Measurements from ENCODE around the gene OR1Q1. TPM values are rescaled to one million over a fixed set of nuclear protein-coding genes. Genes with fewer than 3 reads are reported as not detected.
A peak's percentile ranks its signal among the peaks of the same experiment; 100 is the strongest.
"Not testable (repeated sequence)": the region's sequence is repeated elsewhere in the genome, so short reads cannot be mapped to it uniquely, and the experiment has no call there.

Gene OR1Q1, protein sequence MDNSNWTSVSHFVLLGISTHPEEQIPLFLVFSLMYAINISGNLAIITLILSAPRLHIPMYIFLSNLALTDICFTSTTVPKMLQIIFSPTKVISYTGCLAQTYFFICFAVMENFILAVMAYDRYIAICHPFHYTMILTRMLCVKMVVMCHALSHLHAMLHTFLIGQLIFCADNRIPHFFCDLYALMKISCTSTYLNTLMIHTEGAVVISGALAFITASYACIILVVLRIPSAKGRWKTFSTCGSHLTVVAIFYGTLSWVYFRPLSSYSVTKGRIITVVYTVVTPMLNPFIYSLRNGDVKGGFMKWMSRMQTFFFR
- total RNA-seq, result under 1 TPM in 1 of 2 donors, not detected in 1; 0.35 TPM

DNA sequence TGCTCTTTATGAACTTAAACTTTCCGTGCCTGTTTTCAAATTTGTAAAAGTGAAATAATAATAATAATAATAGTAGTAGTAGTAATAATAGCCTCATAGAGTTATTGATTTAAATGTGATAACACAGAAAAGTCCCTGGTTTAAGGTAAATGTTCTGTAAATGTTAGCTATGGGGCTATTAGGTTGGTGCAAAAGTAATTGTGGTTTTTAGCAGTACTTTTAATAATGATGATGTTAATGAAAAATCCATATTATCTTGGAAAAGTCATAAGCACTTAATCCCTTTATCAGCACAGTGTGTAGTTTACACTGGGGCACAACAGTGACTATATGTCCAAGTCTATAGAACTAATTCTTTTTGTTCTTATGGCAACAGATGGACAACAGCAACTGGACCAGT is at the start of gene OR1Q1:
TSS of gene OR1Q1 (plus strand) at position 377 of the 400 bp plus-strand sequence. CDS start at position 377, 0 bp downstream.
- Mint-ChIP-seq H3K9me3 (no peaks in the 10 kb centered on the region), H3K36me3 (no peaks in the 10 kb centered on the region), H3K27ac (no peak within 1 kb of the TSS)
- no peak for ATAC-seq
- DNase-seq (ENCODE audit: low spot score in 2 of 2), result no peak

DNA sequence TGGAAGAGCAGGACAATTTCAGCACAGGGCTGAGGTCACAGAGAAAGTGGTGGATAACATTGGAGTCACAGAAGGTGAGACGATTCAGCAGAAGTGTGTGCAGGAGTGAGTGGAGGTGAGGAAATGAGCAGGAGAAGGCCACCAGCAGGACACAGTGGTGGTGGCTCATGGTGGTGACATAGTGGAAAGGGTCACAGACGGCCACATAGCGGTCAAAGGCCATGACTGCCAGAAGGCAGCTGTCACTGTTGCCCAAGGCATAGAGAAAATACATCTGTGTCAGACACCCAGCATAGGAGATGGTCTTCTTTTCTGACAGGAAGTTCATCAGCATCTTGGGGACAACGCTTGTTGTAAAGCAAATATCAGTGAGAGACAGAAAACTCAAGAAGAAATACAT is 46.6 kb upstream of the OR1Q1 start:
- ATAC-seq, result no peak

DNA sequence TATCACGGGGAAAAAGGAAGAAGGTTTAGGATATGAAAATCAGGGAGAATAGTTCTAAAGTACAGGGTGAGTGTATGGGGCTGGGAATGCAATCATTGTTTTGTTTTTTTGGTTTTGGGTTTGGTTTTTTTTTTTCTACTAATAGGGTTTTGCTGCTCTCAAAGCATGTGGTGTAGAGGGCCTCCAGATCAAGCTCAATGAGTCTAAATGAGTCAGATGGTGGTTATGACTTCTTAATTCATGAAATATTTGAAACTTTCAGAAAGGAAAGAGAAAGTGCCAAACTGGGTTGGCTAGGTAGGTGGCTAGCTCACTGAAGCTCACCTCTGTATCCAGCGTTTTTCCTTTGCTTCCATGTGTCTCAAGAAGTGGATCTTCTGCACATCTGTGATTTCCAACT is 42.1 kb upstream of the OR1Q1 start:
- Mint-ChIP-seq H3K27ac (peak overlapping the region; percentile 21 to 61), H3K9me3 (no peaks in the 10 kb centered on the region), H3K36me3 (no peaks in the 10 kb centered on the region)
- ATAC-seq (peak; percentile 73 to 99), DNase-seq (ENCODE audit: low spot score in 2 of 2) (no peak)

More for the DNA sequence above, 46.6 kb upstream of the OR1Q1 start:
- no peaks in the 10 kb centered on the region for H3K9me3 Mint-ChIP-seq
- DNase-seq (ENCODE audit: low spot score in 2 of 2), result no peak
- H3K36me3 Mint-ChIP-seq, result no peaks in the 10 kb centered on the region
- no peak overlapping the region for H3K27ac Mint-ChIP-seq

DNA sequence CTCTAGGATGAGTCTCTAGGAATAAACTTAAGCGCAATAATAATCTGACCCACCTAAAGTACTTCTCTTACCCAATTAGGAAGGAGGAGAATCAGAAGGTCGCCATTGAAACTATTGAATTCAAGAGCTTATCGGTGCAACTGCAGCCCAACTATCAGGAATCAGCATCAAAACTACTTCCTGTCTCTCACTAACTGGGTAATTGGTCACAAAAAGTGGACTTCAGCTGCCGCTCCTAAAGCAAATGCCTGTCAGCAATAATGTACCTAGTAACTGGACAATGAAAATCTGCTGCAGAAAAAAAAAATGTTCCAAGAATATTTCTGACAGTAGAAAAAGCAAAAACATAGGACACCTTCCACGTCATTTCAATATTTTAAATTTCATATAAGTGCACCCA is 34.7 kb upstream of the OR1Q1 start:
- ATAC-seq (no peak), DNase-seq (ENCODE audit: low spot score in 2 of 2) (no peak)
- Mint-ChIP-seq H3K9me3 (no peaks in the 10 kb centered on the region), H3K27ac (no peak overlapping the region), H3K36me3 (no peaks in the 10 kb centered on the region)

DNA sequence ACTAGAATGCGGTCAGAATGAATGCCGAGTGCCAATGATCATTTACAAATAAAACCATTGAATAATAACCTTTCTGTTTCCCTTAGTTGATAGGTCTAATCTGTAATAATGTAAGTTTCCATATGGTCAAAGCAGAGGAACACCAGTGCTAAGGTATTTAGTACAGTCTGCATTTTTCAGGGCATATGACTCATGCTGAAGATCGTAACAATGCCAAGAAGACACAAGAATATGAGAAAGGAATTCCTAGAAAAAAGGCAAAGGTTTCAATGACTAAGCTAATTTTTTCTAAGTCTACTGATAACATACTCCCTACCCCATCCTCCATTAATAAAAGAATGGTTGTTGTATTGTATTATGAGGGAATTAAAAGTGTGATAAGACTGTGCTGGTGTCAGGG is 34.2 kb upstream of the OR1Q1 start:
- Mint-ChIP-seq H3K36me3 (no peaks in the 10 kb centered on the region), H3K27ac (no peak overlapping the region), H3K9me3 (no peaks in the 10 kb centered on the region)
- no peak for DNase-seq (ENCODE audit: low spot score in 2 of 2)
- ATAC-seq, result no peak

DNA sequence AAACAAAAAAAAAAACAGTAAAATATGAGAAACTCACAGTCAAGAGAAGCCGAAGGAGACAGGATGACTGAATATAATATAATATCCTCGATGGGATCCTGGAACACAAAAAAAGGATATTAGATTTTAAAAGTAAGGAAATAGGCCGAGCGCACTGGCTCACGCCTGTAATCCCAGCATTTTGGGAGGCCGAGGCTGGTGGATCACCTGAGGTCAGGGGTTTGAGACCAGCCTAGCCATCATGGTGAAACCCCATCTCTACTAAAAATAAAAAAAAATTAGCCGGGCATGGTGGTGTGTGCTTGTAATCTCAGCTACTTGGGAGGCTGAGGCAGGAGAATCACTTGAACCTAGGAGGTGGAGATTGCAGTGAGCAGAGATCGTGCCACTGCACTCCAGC is 31.3 kb upstream of the OR1Q1 start, which contains the start of gene OR1L8:
TSS of gene OR1L8 (minus strand) at position 101 of the 400 bp plus-strand sequence. CDS start 14,907 bp downstream, outside the sequence.
- H3K9me3 Mint-ChIP-seq; DNase-seq (ENCODE audit: low spot score in 2 of 2); H3K27ac Mint-ChIP-seq; ATAC-seq; H3K36me3 Mint-ChIP-seq: not testable (repeated sequence)

DNA sequence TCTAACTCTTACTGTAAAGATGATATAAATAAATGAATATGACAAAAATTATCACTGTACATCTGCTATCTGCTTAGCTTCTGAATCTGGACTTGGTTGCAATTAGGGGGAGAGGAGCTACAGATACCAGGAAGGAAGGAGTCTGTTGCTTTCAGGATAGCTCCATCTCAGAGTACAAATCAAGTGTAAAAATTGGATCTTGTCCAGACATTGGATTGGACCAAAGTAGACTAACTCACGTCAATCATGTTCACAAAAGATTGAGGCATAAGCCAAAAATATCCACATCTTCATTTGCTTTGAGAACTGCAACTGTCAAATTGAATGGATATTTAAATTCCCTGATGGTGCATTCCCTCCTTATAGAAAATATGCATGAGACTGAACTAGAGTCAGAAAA is 8.8 kb upstream of the OR1Q1 start:
- DNase-seq (ENCODE audit: low spot score in 2 of 2), result no peak
- peaks cover 0 to 15% of the 10 kb centered on the region in 2 donors for H3K36me3 Mint-ChIP-seq
- H3K9me3 Mint-ChIP-seq, result peaks cover 3% of the 10 kb centered on the region in 2 donors
- H3K27ac Mint-ChIP-seq, result no peak overlapping the region
- ATAC-seq, result no peak

DNA sequence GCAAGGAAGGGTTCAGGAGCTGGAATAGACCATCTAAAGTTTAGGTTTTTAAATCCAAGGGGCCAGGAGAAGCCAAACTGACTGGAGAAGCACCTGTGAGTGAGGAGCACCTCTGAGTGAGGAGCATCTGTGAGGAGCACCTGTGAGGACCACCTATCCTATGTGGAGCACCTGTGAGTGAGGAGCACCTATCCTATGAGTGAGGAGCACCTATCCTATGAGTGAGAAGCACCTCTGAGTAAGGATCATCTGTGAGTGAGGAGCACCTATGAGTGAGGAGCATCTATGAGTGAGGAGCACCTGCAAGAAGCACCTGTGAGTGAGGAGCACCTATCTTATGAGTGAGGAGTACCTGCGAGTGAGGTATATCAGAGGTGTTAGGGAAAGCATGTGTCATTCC is 8.0 kb upstream of the OR1Q1 start:
- no peak for DNase-seq (ENCODE audit: low spot score in 2 of 2)
- no peak overlapping the region for H3K27ac Mint-ChIP-seq
- H3K36me3 Mint-ChIP-seq, result peaks cover 0 to 8% of the 10 kb centered on the region in 2 donors
- ATAC-seq, result no peak
- no peaks in the 10 kb centered on the region for H3K9me3 Mint-ChIP-seq

DNA sequence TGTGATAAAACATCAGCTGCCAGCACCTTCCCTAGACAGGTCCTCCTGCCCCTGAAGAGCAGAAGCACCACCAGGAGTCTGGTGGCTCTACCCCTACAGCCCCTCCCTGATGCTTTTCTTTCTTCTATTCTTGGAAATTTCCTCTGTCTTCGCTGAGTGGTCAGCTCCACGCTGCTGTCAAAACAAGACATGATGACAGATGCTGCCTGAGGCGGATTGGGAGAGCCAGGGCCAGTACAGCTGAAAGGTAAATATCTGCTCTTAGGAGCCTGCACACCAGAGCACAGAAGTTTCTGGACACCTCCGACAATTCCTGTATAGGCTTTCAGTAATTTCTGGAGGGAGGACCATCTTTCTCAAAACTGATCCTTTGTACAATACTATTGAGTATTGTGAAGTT is 4.7 kb upstream of the OR1Q1 start:
- H3K27ac Mint-ChIP-seq, result no peak overlapping the region
- DNase-seq (ENCODE audit: low spot score in 2 of 2), result no peak
- peaks cover 0 to 8% of the 10 kb centered on the region in 2 donors for H3K36me3 Mint-ChIP-seq
- no peaks in the 10 kb centered on the region for H3K9me3 Mint-ChIP-seq
- ATAC-seq, result no peak

DNA sequence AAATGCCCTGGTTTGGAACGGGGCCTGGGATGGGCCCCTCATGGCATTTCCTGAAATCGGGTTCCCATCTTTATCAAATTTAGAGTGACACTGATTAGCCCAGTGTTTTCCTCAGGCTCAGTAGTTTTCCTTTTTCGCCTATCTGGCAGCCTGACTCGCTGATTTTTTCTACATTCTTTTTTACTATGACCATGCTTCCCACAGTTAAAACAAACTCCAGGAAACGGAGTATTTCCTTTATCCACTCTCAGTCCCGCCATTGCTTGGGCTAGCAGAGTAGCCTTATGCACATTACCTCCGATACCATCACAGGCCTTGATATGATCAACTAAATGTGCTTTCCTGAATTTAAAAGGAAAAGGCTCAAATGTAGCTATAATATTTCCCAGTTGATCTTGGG is 5.5 kb downstream of the OR1Q1 start:
- no peak for ATAC-seq

DNA sequence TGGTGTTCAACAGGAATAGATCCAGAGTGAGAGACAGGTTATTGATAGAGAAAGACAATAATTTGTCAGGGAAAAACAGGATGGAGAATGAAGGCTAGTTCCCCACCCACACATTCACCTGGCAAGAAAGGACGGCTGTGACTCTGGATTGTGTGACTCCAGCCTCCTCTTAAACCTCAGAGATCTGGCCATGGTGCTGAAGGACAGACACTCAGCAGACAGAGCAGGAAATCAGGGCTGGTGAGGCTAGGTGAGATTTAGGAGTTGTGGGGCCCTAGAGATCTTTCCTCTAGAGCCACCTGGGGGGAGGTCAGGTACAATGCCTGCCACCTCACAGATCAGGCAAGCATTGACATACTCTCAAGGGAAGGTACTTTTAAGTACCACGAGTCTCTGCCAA is 27.7 kb downstream of the OR1Q1 start:
- DNase-seq (ENCODE audit: low spot score in 2 of 2) (no peak), ATAC-seq (no peak)
- H3K9me3 Mint-ChIP-seq, result peaks cover 17 to 21% of the 10 kb centered on the region in 2 donors
- no peak overlapping the region for H3K27ac Mint-ChIP-seq
- H3K36me3 Mint-ChIP-seq, result peaks cover 0 to 19% of the 10 kb centered on the region in 2 donors

More for the DNA sequence above, 5.5 kb downstream of the OR1Q1 start:
- Mint-ChIP-seq H3K27ac (no peak overlapping the region), H3K36me3 (no peaks in the 10 kb centered on the region), H3K9me3 (no peaks in the 10 kb centered on the region)
- DNase-seq (ENCODE audit: low spot score in 2 of 2), result no peak

DNA sequence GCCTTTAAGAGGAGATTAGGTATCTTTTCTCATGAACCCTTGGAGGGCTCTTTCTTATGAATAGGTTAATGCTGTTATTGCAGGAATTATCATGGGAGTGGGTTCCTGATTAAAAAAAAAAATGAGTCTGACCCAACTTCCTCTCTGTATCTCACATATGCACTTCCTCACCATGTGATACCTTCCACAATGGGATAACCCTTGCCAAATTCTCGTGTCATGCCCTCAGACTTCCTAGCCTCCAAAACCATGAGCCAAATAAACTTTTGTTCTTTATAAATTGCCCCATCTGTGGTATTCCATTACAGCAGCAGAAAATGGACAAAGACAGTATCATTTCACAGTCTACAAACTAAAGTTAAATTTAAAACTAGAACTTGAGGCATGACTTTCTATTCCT is 41.8 kb downstream of the OR1Q1 start:
- Mint-ChIP-seq H3K36me3 (no peaks in the 10 kb centered on the region), H3K9me3 (peaks cover 0 to 4% of the 10 kb centered on the region in 2 donors), H3K27ac (no peak overlapping the region)
- DNase-seq (ENCODE audit: low spot score in 2 of 2) (no peak), ATAC-seq (no peak)

DNA sequence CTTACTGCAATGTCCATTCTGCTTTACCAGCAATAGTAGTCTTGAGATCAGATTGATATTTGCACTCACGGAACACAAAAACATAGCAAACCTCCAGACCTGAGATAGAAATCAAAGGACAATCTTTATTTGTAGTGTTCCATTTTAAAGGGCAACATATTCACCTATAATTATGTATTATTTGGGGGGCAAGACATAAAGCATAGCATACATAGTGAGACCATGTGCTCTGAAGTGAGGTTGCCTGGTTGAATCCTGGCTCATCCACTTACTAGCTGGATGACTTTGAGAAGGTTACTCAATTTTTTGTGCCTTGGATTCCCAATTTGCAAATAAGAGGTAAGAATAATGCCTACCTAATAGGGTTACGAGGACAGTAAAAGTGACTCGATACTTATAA is 43.0 kb downstream of the OR1Q1 start, which contains the start of gene OR1B1:
TSS of gene OR1B1 (minus strand) at position 101 of the 400 bp plus-strand sequence.
- Mint-ChIP-seq H3K27ac (no peak within 1 kb of the TSS), H3K9me3 (peaks cover 0 to 4% of the 10 kb centered on the region in 2 donors), H3K36me3 (no peaks in the 10 kb centered on the region)
- no peak for ATAC-seq
- no peak for DNase-seq (ENCODE audit: low spot score in 2 of 2)

DNA sequence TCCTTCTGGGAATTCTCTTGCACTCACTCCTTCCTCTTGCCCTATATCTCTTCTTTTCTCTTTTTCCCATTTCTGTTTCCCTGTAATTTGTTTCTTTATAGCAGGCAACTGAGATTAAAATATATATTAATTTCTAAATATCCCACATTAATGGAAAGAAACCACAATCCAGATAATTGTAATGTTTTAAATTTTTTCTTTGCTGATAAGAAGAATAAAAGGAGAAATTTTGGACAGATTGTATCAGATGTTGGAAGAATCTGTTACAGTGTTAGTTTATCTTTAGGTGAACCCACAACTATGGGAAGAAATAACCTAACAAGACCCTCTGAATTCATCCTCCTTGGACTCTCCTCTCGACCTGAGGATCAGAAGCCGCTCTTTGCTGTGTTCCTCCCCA is 46.9 kb downstream of the OR1Q1 start, which contains the start of gene OR1L1:
TSS of gene OR1L1 (plus strand) at position 301 of the 400 bp plus-strand sequence. CDS start at position 301, 0 bp downstream.
- peaks cover 4 to 10% of the 10 kb centered on the region in 2 donors for H3K9me3 Mint-ChIP-seq
- H3K27ac Mint-ChIP-seq, result no peak within 1 kb of the TSS
- no peak for ATAC-seq
- no peak for DNase-seq (ENCODE audit: low spot score in 2 of 2)
- peaks cover 0 to 5% of the 10 kb centered on the region in 2 donors for H3K36me3 Mint-ChIP-seq

Other genes starting within 250 kb of the OR1Q1 start
- under 1 TPM; 0.25 to 0.54 TPM for gene PTGS1, start 243.7 kb upstream of the OR1Q1 start, total RNA-seq
- not detected for gene OR1J1, start 136.8 kb upstream of the OR1Q1 start, total RNA-seq
- under 1 TPM in 1 of 2 donors, not detected in 1; 0.34 TPM for gene OR1J2, start 103.9 kb upstream of the OR1Q1 start, total RNA-seq
- gene OR1J4, start 95.6 kb upstream of the OR1Q1 start, total RNA-seq, result under 1 TPM in 1 of 2 donors, not detected in 1; 0.82 TPM
- gene OR1N1, start 87.4 kb upstream of the OR1Q1 start, total RNA-seq, result not detected
- gene OR1N2, start 61.6 kb upstream of the OR1Q1 start, total RNA-seq, result not detected
- gene OR1L8, start 31.4 kb upstream of the OR1Q1 start, total RNA-seq, result not detected
- gene OR1B1, start 42.9 kb downstream of the OR1Q1 start, total RNA-seq, result not detected
- not detected for gene OR1L1, start 47.0 kb downstream of the OR1Q1 start, total RNA-seq
- not detected for gene OR1L3, start 60.4 kb downstream of the OR1Q1 start, total RNA-seq
- not detected for gene OR1L4, start 109.3 kb downstream of the OR1Q1 start, total RNA-seq
- not detected for gene OR1L6, start 127.6 kb downstream of the OR1Q1 start, total RNA-seq
- gene OR5C1, start 174.2 kb downstream of the OR1Q1 start, total RNA-seq, result not detected
- gene OR1K1, start 185.4 kb downstream of the OR1Q1 start, total RNA-seq, result not detected
- 10 to 100 TPM; 19.1 to 28.5 TPM for gene PDCL, start 213.8 kb downstream of the OR1Q1 start, total RNA-seq